VCaP (cell line): ENCODE measurements around the gene ACOX2.

Source experiments
- H3K27ac ChIP-seq: fragments of 450-650 bp; 2 replicates; pipeline ENCODE4 v1.5.1; 2017
- TF ChIP-seq, protein P1 (sequence below): fragments of 450-650 bp; conservative IDR thresholded peaks from 2 replicates; pipeline ENCODE4 v1.5.1; 2017; ENCODE audit warnings: mild to moderate bottlenecking, moderate library complexity

ACOX2 gene

GRCh38 chr3:58566398-58567250 is 29.6 kb upstream of the ACOX2 start:
- no peak overlapping the region for H3K27ac ChIP-seq
- TF ChIP-seq, protein P1, sequence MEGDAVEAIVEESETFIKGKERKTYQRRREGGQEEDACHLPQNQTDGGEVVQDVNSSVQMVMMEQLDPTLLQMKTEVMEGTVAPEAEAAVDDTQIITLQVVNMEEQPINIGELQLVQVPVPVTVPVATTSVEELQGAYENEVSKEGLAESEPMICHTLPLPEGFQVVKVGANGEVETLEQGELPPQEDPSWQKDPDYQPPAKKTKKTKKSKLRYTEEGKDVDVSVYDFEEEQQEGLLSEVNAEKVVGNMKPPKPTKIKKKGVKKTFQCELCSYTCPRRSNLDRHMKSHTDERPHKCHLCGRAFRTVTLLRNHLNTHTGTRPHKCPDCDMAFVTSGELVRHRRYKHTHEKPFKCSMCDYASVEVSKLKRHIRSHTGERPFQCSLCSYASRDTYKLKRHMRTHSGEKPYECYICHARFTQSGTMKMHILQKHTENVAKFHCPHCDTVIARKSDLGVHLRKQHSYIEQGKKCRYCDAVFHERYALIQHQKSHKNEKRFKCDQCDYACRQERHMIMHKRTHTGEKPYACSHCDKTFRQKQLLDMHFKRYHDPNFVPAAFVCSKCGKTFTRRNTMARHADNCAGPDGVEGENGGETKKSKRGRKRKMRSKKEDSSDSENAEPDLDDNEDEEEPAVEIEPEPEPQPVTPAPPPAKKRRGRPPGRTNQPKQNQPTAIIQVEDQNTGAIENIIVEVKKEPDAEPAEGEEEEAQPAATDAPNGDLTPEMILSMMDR, result no peak

DNA sequence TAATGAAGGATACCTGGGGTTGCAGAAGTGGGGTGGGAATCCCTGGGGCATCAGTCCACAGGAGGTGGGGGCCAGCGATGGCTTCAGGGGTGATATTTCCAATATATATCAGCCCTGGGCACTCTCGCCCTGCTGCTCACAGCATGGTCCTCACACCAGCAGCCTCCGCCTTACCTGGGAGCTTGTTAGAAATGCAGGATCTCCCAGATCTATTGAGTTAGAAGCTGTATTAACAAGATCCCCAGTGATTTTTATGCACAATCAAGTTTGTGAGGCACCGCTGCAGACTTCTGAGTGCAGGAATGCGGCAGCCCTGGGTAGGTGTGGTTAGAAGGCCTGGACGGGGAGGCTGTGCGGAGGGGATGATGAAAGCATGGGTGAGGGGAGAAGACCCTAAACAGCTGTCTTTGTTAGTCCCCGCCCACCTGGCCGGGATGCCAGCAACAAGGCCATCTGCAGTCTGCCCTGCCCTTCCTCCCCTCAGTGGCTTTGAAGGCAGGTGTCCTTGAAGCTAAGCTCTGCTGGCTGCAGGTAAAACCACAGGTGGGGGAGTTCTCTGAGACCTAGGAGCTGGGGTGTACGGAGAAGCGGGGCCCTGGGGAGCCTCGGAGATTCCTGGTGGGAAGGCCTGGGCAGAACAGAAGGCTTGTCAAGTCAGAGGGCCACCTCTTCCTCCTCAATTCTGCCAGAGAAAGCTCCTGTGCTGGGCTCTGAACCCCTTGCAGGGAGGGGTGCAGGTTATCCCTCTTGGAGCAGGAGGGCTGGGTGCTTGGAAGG is 28.8 kb upstream of the ACOX2 start:
- H3K27ac ChIP-seq, result no peak overlapping the region
- TF ChIP-seq, protein P1, result no peak

DNA sequence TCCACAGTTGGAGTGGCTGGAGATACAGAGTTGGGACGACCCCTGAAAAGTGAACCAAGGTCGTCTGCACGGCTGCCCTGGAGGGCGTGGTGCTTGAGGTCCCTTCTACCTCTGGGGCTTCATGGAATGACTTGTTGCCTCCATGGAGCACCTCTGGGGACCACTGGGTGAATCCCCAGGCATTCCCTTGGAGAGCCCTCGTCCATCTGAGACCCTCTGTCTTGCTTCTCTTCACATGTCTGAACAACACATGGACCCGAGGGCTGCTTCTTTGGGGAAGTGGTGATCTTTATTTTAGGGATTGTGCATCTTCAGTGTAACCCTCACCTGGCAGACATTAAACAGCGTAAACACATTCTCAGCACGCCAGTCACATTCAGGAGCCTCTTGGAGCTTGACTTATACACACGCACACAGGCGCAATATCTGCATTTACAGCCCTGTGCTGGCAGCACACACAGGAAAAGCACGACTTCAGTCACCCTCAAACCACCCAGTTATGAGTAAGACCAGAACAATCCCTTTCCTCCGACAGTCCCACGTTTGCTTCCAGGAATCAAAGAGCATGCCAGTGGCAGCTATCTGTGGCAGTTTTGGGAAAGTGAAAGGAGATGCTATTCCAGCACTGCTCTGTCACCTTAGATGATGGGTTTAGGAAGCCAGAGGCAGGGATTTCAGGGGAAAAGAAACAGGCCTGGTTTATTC is 27.6 kb upstream of the ACOX2 start:
- H3K27ac ChIP-seq, result no peak overlapping the region
- TF ChIP-seq, protein P1, result no peak

- TF ChIP-seq, protein P1, result no peak
- H3K27ac ChIP-seq, result no peak overlapping the region
These were observed 27.1 kb upstream of the ACOX2 start for GRCh38 chr3:58564054-58564453.

GRCh38 chr3:58563386-58564035 is 26.5 kb upstream of the ACOX2 start:
- H3K27ac ChIP-seq, result no peak overlapping the region

DNA sequence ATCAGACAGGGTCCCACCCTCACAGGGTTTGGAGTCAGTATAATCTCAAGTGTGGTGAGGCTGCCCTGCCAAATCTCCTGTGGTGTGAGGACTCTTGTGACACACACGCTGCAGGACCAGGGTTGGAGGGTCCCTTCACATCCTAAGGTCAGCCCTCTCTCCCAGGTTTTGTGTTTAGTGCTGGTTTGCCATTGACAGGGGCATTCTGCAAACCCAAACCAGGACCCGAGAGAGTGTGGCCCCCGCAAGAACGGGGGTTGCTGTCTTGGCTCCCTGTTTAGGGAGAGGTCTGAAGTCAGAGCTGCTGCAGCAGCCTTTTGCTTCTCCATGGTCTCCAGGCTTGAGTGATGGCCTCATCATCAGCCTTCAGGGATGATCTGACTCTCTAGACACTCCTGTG is 25.5 kb upstream of the ACOX2 start:
- no peak overlapping the region for H3K27ac ChIP-seq
- TF ChIP-seq, protein P1, result no peak

More at GRCh38 chr3:58563386-58564035, 26.5 kb upstream of the ACOX2 start:
- TF ChIP-seq, protein P1, result no peak
